SKM-1 (cell line): Measurements from ENCODE around the gene EXD3.

Experiments
- DNase-seq: peaks from one replicate; lab custom pipeline; 2025; ENCODE audit not compliant: unreplicated experiment; lab: John Stamatoyannopoulos, UW

Gene EXD3

GRCh38 chr9:137276473-137277328 lies 146.3 kb downstream of the EXD3 start:
- peak; percentile 77 for DNase-seq

GRCh38 chr9:137275588-137276472 lies 147.1 kb downstream of the EXD3 start:
- no peak for DNase-seq

- DNase-seq = no peak
Measured at GRCh38 chr9:137275203-137275587, 147.8 kb downstream of the EXD3 start.

GRCh38 chr9:137273611-137274320 lies 149.2 kb downstream of the EXD3 start:
- DNase-seq = no peak

- DNase-seq = no peak
Measured at GRCh38 chr9:137273095-137273490, 149.9 kb downstream of the EXD3 start.

- no peak for DNase-seq
Measured at GRCh38 chr9:137272241-137273094, 150.5 kb downstream of the EXD3 start.

- no peak for DNase-seq
Measured at GRCh38 chr9:137271696-137272076, 151.3 kb downstream of the EXD3 start.

GRCh38 chr9:137270929-137271695 lies 151.8 kb downstream of the EXD3 start:
- DNase-seq = no peak

GRCh38 chr9:137269231-137269772 lies 153.7 kb downstream of the EXD3 start:
- DNase-seq = no peak

GRCh38 chr9:137268538-137269201 lies 154.3 kb downstream of the EXD3 start:
- no peak for DNase-seq

GRCh38 chr9:137267933-137268355 lies 155.0 kb downstream of the EXD3 start:
- DNase-seq = no peak

- no peak for DNase-seq
Measured at GRCh38 chr9:137266585-137267453, 156.1 kb downstream of the EXD3 start.

GRCh38 chr9:137266162-137266527 lies 156.8 kb downstream of the EXD3 start:
- no peak for DNase-seq

GRCh38 chr9:137265496-137266161 lies 157.3 kb downstream of the EXD3 start:
- DNase-seq = no peak

GRCh38 chr9:137264067-137264466 lies 158.9 kb downstream of the EXD3 start:
- DNase-seq = no peak

- no peak for DNase-seq
Measured at GRCh38 chr9:137263506-137263905, 159.5 kb downstream of the EXD3 start.

- DNase-seq = no peak
Measured at GRCh38 chr9:137262909-137263285, 160.1 kb downstream of the EXD3 start.
